Left lung (tissue), 10 donors: ENCODE results near the gene NGF. TPM values are rescaled to one million over a fixed set of nuclear protein-coding genes. Genes with fewer than 3 reads are reported as not detected.

ENCODE experiments used
- ATAC-seq: fragments of 200-7000 bp; cut with Tn5 transposase; one replicate; pipeline ENCODE4 v1.9.1; 2020; ENCODE audit warnings: moderate library complexity
- DNase-seq, 4 donors: peaks; one replicate each; pipeline ENCODE4 v3.0.0-alpha.2; 2013 to 2020
- H3K27ac ChIP-seq, 2 donors: fragments of 200-600 bp; sonication (generic) in 1 of 2; one replicate each; pipeline versions ENCODE4 v1.5.0 to v1.8.0; 2020 to 2021
- H3K27me3 ChIP-seq, 2 donors: fragments of 200-600 bp; sonication (generic) in 1 of 2; one replicate each; pipeline versions ENCODE4 v1.5.0 to v1.8.0; 2020 to 2021
- H3K36me3 ChIP-seq, 2 donors: fragments of 200-600 bp; sonication (generic) in 1 of 2; one replicate each; pipeline versions ENCODE4 v1.5.0 to v1.8.0; 2020 to 2021
- H3K4me1 ChIP-seq, 2 donors: fragments of 200-600 bp; one replicate each; pipeline ENCODE4 v1.8.0; 2021
- H3K4me3 ChIP-seq, 2 donors: fragments of 200-600 bp; sonication (generic) in 1 of 2; one replicate each; pipeline versions ENCODE4 v1.5.0 to v1.8.0; 2020 to 2021; ENCODE audit warnings: mild to moderate bottlenecking in 1 of 2
- H3K9me3 ChIP-seq, 2 donors: fragments of 200-600 bp; sonication (generic) in 1 of 2; one replicate each; pipeline versions ENCODE4 v1.5.0 to v1.8.0; 2020 to 2021
- intact Hi-C, 2 donors: fragments of 100-400 bp; cut with DNase I; formaldehyde crosslinking; loops; one replicate each; pipeline versions ENCODE4 v1.11.2 to v1.14.2; 2022
- polyA plus RNA-seq, 6 donors: library from polyadenylated mRNA; unstranded; fragments of 120-200 nt; gene quantifications; one replicate each; pipeline ENCODE4 v1.2.1, GENCODE V29; 2013; ENCODE audit not compliant: insufficient read length in 6 of 6
- total RNA-seq, 2 donors: library from RNA; stranded (reverse); fragmentation: NEBNext Ultra II Directional; extraction: Animal tissue kit (Norgen Biotek cat#: 25700); gene quantifications; one replicate each; pipeline ENCODE4 v1.2.1, GENCODE V29; 2021
- TF ChIP-seq, protein P1 (sequence below), 2 donors: fragments of 200-600 bp; sonication (generic) in 1 of 2; IDR thresholded peaks; one replicate each; pipeline versions ENCODE4 v1.5.0 to v1.8.0; 2021; ENCODE audit warnings: antibody characterized with exemption in 2 of 2
- donor health status: DM: no; HTN: yes; CAD: no.
- donor health status: DM: no; HTN: no; CAD: no.

NGF gene
- total and polyA plus RNA-seq, 8 donors = 0.66 to 1.3 (median 0.87) TPM

DNA sequence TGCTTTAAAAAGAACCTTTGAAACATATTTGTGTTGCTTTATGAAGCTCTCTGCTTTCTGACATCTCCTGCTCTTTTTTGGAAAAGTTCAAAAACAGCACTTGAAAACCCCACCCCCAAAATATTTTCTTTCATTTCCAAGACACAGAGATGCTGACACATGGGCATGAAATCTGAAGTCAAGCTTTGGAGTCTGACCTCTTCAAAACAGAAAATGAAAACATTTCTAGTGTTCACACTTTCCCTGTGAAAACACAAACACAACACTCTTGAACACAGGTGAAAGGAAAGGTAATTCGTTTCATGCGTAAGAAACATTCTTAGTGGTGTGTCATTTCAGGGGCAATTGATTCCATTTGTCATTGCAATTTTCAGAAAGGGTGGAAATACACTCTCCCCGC lies 10.8 kb downstream of the NGF start:
- no peaks in the 10 kb centered on the region for H3K36me3 ChIP-seq
- H3K4me3 ChIP-seq = no peak overlapping the region
- no peaks in the 10 kb centered on the region for H3K9me3 ChIP-seq
- H3K27ac ChIP-seq = no peak overlapping the region
- peaks cover 0 to 9% of the 10 kb centered on the region in 2 donors for H3K4me1 ChIP-seq
- ATAC-seq = peak; percentile 62
- no peak for DNase-seq
- intact Hi-C loops = no loop called here
- TF ChIP-seq, protein P1, sequence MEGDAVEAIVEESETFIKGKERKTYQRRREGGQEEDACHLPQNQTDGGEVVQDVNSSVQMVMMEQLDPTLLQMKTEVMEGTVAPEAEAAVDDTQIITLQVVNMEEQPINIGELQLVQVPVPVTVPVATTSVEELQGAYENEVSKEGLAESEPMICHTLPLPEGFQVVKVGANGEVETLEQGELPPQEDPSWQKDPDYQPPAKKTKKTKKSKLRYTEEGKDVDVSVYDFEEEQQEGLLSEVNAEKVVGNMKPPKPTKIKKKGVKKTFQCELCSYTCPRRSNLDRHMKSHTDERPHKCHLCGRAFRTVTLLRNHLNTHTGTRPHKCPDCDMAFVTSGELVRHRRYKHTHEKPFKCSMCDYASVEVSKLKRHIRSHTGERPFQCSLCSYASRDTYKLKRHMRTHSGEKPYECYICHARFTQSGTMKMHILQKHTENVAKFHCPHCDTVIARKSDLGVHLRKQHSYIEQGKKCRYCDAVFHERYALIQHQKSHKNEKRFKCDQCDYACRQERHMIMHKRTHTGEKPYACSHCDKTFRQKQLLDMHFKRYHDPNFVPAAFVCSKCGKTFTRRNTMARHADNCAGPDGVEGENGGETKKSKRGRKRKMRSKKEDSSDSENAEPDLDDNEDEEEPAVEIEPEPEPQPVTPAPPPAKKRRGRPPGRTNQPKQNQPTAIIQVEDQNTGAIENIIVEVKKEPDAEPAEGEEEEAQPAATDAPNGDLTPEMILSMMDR (IDR thresholded peaks at IDR 0.05) = no peak
- H3K27me3 ChIP-seq = no peaks in the 10 kb centered on the region

DNA sequence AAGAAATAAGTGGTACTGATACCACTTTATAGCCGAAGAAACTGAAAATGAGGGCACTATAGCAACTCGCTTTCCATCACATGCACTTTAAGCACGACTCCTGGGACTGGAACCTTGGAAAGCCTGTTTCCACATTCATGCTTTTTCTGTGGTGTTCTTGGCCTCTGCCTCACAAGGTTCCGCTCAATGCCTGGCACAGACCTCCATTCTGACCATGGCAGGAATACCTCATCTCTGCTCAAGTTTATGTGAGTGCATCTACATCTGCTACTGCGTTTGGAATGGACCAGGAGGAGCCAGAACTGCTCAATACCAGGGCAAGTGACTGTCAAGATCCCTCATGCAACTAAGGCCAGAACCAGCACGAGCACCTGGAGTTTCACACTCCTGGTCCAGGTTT lies 11.6 kb downstream of the NGF start:
- H3K4me1 ChIP-seq = peaks cover 0 to under 1% of the 10 kb centered on the region in 2 donors
- H3K27me3 ChIP-seq = no peaks in the 10 kb centered on the region
- intact Hi-C loops = no loop called here
- TF ChIP-seq, protein P1 (IDR thresholded peaks at IDR 0.05) = no peak
- no peak for DNase-seq
- ATAC-seq = no peak
- H3K9me3 ChIP-seq = no peaks in the 10 kb centered on the region
- no peak overlapping the region for H3K27ac ChIP-seq
- H3K4me3 ChIP-seq = no peak overlapping the region
- no peaks in the 10 kb centered on the region for H3K36me3 ChIP-seq

DNA sequence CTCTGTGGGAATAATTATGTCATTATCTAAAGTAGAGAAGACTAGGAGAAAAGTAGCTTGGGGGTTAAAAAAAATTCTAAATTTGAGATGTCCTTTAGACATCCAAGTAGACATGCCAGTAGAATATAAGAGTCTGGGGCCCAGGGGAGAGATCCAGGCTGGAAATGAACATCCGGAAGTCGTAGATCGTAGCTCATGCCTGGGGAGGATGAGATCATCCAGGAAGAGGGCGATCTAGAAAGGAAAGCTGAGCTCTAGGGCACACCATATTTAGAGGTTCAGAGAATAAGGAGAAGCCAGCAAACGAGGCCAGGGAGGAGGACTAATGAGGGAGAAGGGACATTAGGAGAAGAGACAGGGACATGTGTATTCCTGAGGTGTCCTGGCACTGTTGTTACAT lies 12.2 kb downstream of the NGF start:
- Histone ChIP-seq H3K9me3 (no peaks in the 10 kb centered on the region), H3K4me3 (no peak overlapping the region), H3K4me1 (no peaks in the 10 kb centered on the region), H3K27ac (no peak overlapping the region), H3K27me3 (no peaks in the 10 kb centered on the region), H3K36me3 (no peaks in the 10 kb centered on the region)
- DNase-seq (no peak), ATAC-seq (no peak)
- intact Hi-C loops = no loop called here
- TF ChIP-seq, protein P1 (IDR thresholded peaks at IDR 0.05) = no peak

DNA sequence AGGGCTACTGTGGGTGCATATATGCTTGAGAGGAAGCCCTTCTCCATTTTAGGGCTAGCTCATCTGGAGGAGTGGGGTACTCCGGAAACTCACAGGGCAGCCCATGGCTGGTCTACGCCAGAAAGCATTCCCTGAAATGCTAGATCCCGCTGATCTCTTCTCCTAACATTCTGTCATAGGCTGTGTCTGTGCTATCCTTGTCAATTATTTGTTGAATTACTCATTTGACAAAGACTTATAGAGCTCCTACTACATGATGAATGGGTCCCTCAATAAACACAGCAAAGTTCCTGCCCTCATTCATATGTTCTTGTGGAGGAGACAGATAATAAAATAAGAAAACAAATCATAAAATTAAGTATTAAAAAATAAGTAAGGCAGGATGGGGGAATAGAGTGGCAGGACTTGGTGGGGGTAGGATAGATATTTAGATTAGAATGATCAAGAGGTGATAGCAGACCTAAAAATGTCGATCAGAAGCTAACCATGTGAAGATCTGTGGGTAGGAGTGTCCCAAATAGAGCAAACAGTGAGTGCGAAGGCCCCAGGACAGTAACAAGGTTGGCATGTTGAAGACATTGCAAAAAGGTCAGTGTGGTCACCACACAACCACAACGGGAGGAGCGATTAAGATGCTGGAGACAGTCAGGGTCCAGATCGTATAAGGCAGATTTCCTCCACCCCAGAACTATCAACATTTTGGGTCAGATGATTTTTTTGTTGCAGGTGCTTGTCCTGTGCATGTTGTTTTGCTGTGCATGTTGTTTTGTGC lies 13.2 kb downstream of the NGF start:
- no peak for ATAC-seq
- no peaks in the 10 kb centered on the region for H3K27me3 ChIP-seq
- no peaks in the 10 kb centered on the region for H3K9me3 ChIP-seq
- no peaks in the 10 kb centered on the region for H3K4me1 ChIP-seq
- no peak overlapping the region for H3K27ac ChIP-seq
- no peaks in the 10 kb centered on the region for H3K36me3 ChIP-seq
- intact Hi-C loops = no loop called here
- DNase-seq = no peak
- TF ChIP-seq, protein P1 (IDR thresholded peaks at IDR 0.05) = no peak
- no peak overlapping the region for H3K4me3 ChIP-seq

DNA sequence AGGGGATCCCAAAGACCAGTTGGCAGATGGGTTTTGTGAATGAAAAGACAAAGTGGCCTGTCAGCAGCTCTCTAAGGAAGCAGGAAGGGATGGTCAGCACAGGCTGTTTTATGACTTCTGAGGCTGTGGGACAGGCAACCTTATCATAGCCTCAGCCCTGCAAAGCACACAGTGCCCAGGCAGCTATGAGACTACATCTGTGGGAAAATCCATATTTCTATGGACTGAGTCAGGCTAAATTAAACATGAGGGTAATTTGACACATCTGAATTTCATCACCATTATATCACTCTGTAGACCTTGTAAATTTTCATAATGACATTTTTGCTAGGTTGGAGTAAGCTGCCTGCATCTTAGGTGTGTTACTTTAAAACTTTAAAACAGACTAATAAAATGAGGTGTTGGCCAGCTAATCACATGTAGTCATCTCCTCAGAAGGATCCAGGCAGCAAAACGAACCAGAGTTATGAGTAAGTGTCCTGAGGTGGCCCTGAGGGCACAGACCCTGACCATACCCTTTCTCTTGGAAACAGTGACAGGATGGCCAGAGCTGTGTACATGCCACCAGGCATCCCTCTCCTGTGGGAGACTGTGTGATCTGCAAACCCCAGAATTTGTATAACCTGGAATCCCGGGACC lies 14.6 kb downstream of the NGF start:
- H3K4me1 ChIP-seq = no peaks in the 10 kb centered on the region
- intact Hi-C loops = no loop called here
- DNase-seq (no peak), ATAC-seq (no peak)
- H3K27me3 ChIP-seq = no peaks in the 10 kb centered on the region
- TF ChIP-seq, protein P1 (IDR thresholded peaks at IDR 0.05) = no peak
- no peaks in the 10 kb centered on the region for H3K9me3 ChIP-seq
- H3K36me3 ChIP-seq = no peaks in the 10 kb centered on the region
- no peak overlapping the region for H3K4me3 ChIP-seq
- H3K27ac ChIP-seq = no peak overlapping the region
